ENCODE data around the gene LMNTD1.

LMNTD1 gene

DNA sequence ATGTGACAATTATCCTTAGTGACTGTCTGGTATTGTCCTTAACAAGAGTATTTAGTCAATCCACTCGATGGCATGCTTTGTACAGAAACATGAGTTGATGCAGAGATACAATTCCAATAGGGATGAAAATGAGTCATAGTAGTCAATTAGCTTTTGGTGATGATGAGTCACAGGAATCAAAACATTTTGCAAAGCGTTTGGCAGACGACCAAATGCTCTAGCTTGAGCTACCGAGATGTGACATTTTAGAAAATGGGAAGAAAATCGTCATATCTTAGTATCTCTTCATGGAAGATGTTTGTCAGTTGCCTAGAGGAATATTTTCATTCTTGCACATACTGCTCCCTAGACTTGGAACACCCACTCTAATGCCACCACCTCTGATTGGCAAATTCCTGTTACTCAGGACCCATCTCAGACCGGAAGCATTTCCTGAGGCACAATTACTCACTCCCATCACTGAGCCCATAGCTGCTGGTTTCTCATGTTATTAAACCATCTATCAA is 95.0 kb downstream of the LMNTD1 start:
- Histone ChIP-seq H3K4me3 (ENCODE audit: insufficient read depth, low read length, poor library complexity, severe bottlenecking) (no peak overlapping the region), H3K27me3 (ENCODE audit: low read length) (no peaks in the 10 kb centered on the region), H3K27ac (ENCODE audit: low read depth, low read length) (no peak overlapping the region), H3K4me2 (ENCODE audit: low read depth, low read length, poor library complexity, severe bottlenecking) (no peak overlapping the region), H3K9me3 (ENCODE audit: insufficient read depth, low read length) (no peaks in the 10 kb centered on the region), H2AFZ (ENCODE audit: low read depth, low read length, severe bottlenecking) (no peak overlapping the region), H3F3A (ENCODE audit: insufficient read depth) (no peaks in the 10 kb centered on the region), H3K9me2 (replicated peaks; ENCODE audit: insufficient read depth, low read length) (no peaks in the 10 kb centered on the region), H3K79me2 (ENCODE audit: insufficient read depth, low read length) (no peaks in the 10 kb centered on the region), H3K36me3 (ENCODE audit: low read length) (no peaks in the 10 kb centered on the region), H4K20me1 (ENCODE audit: low read depth, low read length) (no peaks in the 10 kb centered on the region), H3K9ac (ENCODE audit: low read length) (no peak overlapping the region)
- no peak for TF ChIP-seq EZH2phosphoT487 (conservative IDR thresholded peaks at IDR 0.05; ENCODE audit: low read length)
- no peak for TF ChIP-seq CTCF (IDR thresholded peaks at IDR 0.05; ENCODE audit: insufficient read depth, low read length, poor library complexity, severe bottlenecking)

GRCh38 chr12:25456474-25456873 is 96.6 kb downstream of the LMNTD1 start:
- H3K27me3 ChIP-seq (ENCODE audit: low read length), result no peaks in the 10 kb centered on the region
- H3K36me3 ChIP-seq (ENCODE audit: low read length), result no peaks in the 10 kb centered on the region
- H4K20me1 ChIP-seq (ENCODE audit: low read depth, low read length), result no peaks in the 10 kb centered on the region
- H3K4me2 ChIP-seq (ENCODE audit: low read depth, low read length, poor library complexity, severe bottlenecking), result no peak overlapping the region
- no peak overlapping the region for H2AFZ ChIP-seq (ENCODE audit: low read depth, low read length, severe bottlenecking)
- H3K4me3 ChIP-seq (ENCODE audit: insufficient read depth, low read length, poor library complexity, severe bottlenecking), result no peak overlapping the region
- no peaks in the 10 kb centered on the region for H3K9me3 ChIP-seq (ENCODE audit: insufficient read depth, low read length)
- H3K27ac ChIP-seq (ENCODE audit: low read depth, low read length), result no peak overlapping the region
- H3K79me2 ChIP-seq (ENCODE audit: insufficient read depth, low read length), result no peaks in the 10 kb centered on the region
- no peak overlapping the region for H3K9ac ChIP-seq (ENCODE audit: low read length)
- TF ChIP-seq CTCF (IDR thresholded peaks at IDR 0.05; ENCODE audit: insufficient read depth, low read length, poor library complexity, severe bottlenecking) (no peak), EZH2phosphoT487 (conservative IDR thresholded peaks at IDR 0.05; ENCODE audit: low read length) (no peak)
- H3K9me2 ChIP-seq (replicated peaks; ENCODE audit: insufficient read depth, low read length), result no peaks in the 10 kb centered on the region
- H3F3A ChIP-seq (ENCODE audit: insufficient read depth), result no peaks in the 10 kb centered on the region

- TF ChIP-seq CTCF (IDR thresholded peaks at IDR 0.05; ENCODE audit: insufficient read depth, low read length, poor library complexity, severe bottlenecking) (no peak), EZH2phosphoT487 (conservative IDR thresholded peaks at IDR 0.05; ENCODE audit: low read length) (no peak)
- H3K9me2 ChIP-seq (replicated peaks; ENCODE audit: insufficient read depth, low read length), result no peaks in the 10 kb centered on the region
These were observed 97.4 kb downstream of the LMNTD1 start for GRCh38 chr12:25455696-25456095.

More at GRCh38 chr12:25455696-25456095, 97.4 kb downstream of the LMNTD1 start:
- no peak overlapping the region for H2AFZ ChIP-seq (ENCODE audit: low read depth, low read length, severe bottlenecking)
- no peaks in the 10 kb centered on the region for H3K79me2 ChIP-seq (ENCODE audit: insufficient read depth, low read length)
- H3K4me3 ChIP-seq (ENCODE audit: insufficient read depth, low read length, poor library complexity, severe bottlenecking), result no peak overlapping the region
- no peaks in the 10 kb centered on the region for H3K27me3 ChIP-seq (ENCODE audit: low read length)
- no peaks in the 10 kb centered on the region for H3K36me3 ChIP-seq (ENCODE audit: low read length)
- H3K27ac ChIP-seq (ENCODE audit: low read depth, low read length), result no peak overlapping the region
- no peak overlapping the region for H3K4me2 ChIP-seq (ENCODE audit: low read depth, low read length, poor library complexity, severe bottlenecking)
- H3K9ac ChIP-seq (ENCODE audit: low read length), result no peak overlapping the region
- no peaks in the 10 kb centered on the region for H3K9me3 ChIP-seq (ENCODE audit: insufficient read depth, low read length)
- no peaks in the 10 kb centered on the region for H4K20me1 ChIP-seq (ENCODE audit: low read depth, low read length)
- H3F3A ChIP-seq (ENCODE audit: insufficient read depth), result no peaks in the 10 kb centered on the region
